Neuronal stem cell (in vitro differentiated cells): ENCODE results near the gene FAM174C.
A peak's percentile ranks its signal among the peaks of the same experiment; 100 is the strongest.

Experiments
- DNase-seq: peaks from one replicate; pipeline ENCODE4 v3.0.0-alpha.2; 2013; ENCODE audit warnings: low spot score
- H2AFZ ChIP-seq: one replicate; pipeline ENCODE4 v1.6.1; 2013; ENCODE audit warnings: mild to moderate bottlenecking, low read length, inconsistent platforms
- H2AK5ac ChIP-seq: 2 replicates; pipeline ENCODE4 v1.6.1; 2013; ENCODE audit warnings: low read depth, mild to moderate bottlenecking, inconsistent platforms, low read length, moderate library complexity, mixed read lengths
- H2BK120ac ChIP-seq: 2 replicates; pipeline ENCODE4 v1.6.1; 2013; ENCODE audit warnings: low read depth, mild to moderate bottlenecking, inconsistent platforms, low read length, moderate library complexity, mixed read lengths
- H2BK12ac ChIP-seq: one replicate; pipeline ENCODE4 v1.6.1; 2013; ENCODE audit warnings: low read length, inconsistent platforms
- H2BK15ac ChIP-seq: 2 replicates; pipeline ENCODE4 v1.6.1; 2013; ENCODE audit warnings: mild to moderate bottlenecking, low read length, inconsistent platforms, mixed read lengths
- H2BK5ac ChIP-seq: one replicate; pipeline ENCODE4 v1.6.1; 2013; ENCODE audit warnings: inconsistent platforms, mild to moderate bottlenecking, low read length, moderate library complexity
- H3K14ac ChIP-seq: one replicate; pipeline ENCODE4 v1.6.1; 2013; ENCODE audit warnings: low read length, inconsistent platforms
- H3K18ac ChIP-seq: 2 replicates; pipeline ENCODE4 v1.6.1; 2013; ENCODE audit warnings: low read length, inconsistent platforms
- H3K23ac ChIP-seq: 2 replicates; pipeline ENCODE4 v1.6.1; 2013; ENCODE audit warnings: low read depth, mild to moderate bottlenecking, mixed read lengths, low read length, inconsistent platforms; ENCODE audit not compliant: poor library complexity
- H3K27ac ChIP-seq: replicated peaks from 3 replicates; pipeline ENCODE4 v1.5.1; 2013; ENCODE audit warnings: low read length, inconsistent platforms
- H3K27me3 ChIP-seq, 3 experiments: 2 replicates each; pipeline ENCODE4 v1.6.1; 2013; ENCODE audit warnings: low read length in 3 of 3, mild to moderate bottlenecking in 2 of 3, inconsistent platforms in 1 of 3, low read depth in 1 of 3, mixed read lengths in 1 of 3, moderate library complexity in 1 of 3; ENCODE audit not compliant: control insufficient read depth in 3 of 3, insufficient read depth in 3 of 3
- H3K36me3 ChIP-seq, 2 donors: replicated peaks in 1 of 2; 2 replicates each; pipeline ENCODE4 v1.6.1; 2013; ENCODE audit warnings: low read length in 2 of 2; ENCODE audit not compliant: control insufficient read depth in 2 of 2, insufficient read depth in 2 of 2
- H3K4ac ChIP-seq: 2 replicates; pipeline ENCODE4 v1.6.1; 2013; ENCODE audit warnings: inconsistent platforms, mild to moderate bottlenecking, low read length, moderate library complexity
- H3K4me1 ChIP-seq, 2 donors: 1 replicate in 1 of 2; 2 replicates in 1 of 2; pipeline ENCODE4 v1.6.1; 2013; ENCODE audit warnings: low read length in 2 of 2, low read depth in 1 of 2; ENCODE audit not compliant: control insufficient read depth in 2 of 2, insufficient read depth in 1 of 2
- H3K4me2 ChIP-seq: one replicate; pipeline ENCODE4 v1.6.1; 2013; ENCODE audit warnings: mild to moderate bottlenecking, low read length, inconsistent platforms; ENCODE audit not compliant: insufficient read depth, poor library complexity, severe bottlenecking
- H3K4me3 ChIP-seq, 2 donors: 2 replicates each; pipeline ENCODE4 v1.5.1; 2013; ENCODE audit warnings: low read length in 2 of 2, mild to moderate bottlenecking in 2 of 2, inconsistent platforms in 1 of 2, moderate library complexity in 1 of 2
- H3K79me1 ChIP-seq: one replicate; pipeline ENCODE4 v1.6.1; 2013; ENCODE audit warnings: low read depth, mild to moderate bottlenecking, inconsistent platforms, low read length, moderate library complexity
- H3K9ac ChIP-seq: one replicate; pipeline ENCODE4 v1.6.1; 2013; ENCODE audit warnings: mild to moderate bottlenecking, low read depth, low read length, inconsistent platforms; ENCODE audit not compliant: poor library complexity
- H3K9me3 ChIP-seq, 2 donors: replicated peaks in 1 of 2; 2 replicates each; pipeline versions ENCODE3 to v1.6.1; 2013; ENCODE audit warnings: low read length in 2 of 2, mild to moderate bottlenecking in 2 of 2, inconsistent platforms in 1 of 2, low read depth in 1 of 2, mixed read lengths in 1 of 2, moderate library complexity in 1 of 2; ENCODE audit not compliant: control insufficient read depth in 2 of 2, insufficient read depth in 1 of 2
- H4K8ac ChIP-seq: one replicate; pipeline ENCODE4 v1.6.1; 2013; ENCODE audit warnings: low read depth, mild to moderate bottlenecking, inconsistent platforms, low read length, moderate library complexity
- H4K91ac ChIP-seq: one replicate; pipeline ENCODE4 v1.6.1; 2013; ENCODE audit warnings: low read length, low read depth, mild to moderate bottlenecking, inconsistent platforms; ENCODE audit not compliant: poor library complexity
- WGBS, 2 donors: extraction: QIAGEN DNeasy Blood & Tissue Kit; methylation state at CpG; one replicate each; pipeline ENCODE4 v1.1.7; 2013; ENCODE audit warnings: missing lambda C conversion rate in 2 of 2, mixed read lengths in 1 of 2; ENCODE audit not compliant: insufficient read length in 2 of 2, insufficient replicate concordance in 1 of 2; ENCODE audit errors: extremely low coverage in 2 of 2; 5-methylcytosine and 5-hydroxymethylcytosine counted together

FAM174C gene

DNA sequence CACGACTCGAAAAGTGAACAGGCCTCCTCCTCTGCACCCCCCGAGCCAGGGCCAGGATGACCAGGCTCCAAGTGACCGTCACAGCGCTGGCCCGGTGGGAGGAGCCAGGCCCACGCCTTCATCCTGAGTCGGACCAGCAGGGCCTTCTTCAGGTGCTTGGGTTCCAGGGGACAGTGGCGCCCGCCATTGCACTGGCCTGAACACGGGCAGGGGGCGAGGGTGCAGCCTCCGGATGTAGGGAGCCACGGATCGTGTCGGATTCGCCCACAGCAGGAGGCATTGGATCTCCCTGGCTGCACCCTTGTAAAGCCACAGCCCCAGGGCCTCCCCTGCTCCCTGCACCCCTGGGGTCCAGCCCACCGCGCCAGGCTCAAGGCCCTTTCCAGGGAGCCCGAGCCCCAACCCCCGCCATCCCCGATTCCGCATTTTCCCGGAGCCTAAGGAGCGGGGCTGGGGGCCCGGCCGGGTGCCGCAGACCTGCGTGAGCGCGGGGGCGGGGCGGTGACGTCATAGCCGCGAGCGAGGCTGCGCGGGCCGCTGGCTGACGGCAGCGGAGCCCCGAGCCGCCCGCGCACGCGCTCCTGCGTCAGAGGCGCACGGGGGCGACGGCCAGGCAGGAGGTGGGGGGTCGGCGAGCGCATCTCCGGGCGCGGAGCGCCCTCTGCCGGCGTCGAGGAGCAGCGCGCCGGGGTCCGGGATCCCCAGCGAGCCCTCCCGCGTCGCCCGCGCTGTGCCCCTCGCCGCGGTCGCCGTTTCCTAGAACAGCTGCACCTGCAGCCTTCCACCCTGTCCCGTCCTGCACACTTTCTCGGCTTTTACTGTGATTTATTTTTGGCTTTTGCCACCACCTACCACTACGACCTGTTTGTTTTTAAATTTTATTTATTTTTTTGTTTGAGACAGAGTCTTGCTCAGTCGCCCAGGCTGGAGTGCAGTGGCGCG lies 35.3 kb upstream of the FAM174C start:
- H2BK15ac ChIP-seq: peak overlapping the region; percentile 99
- peak overlapping the region; percentile 98 for H3K18ac ChIP-seq
- peak overlapping the region; percentile 89 for H3K14ac ChIP-seq
- H2BK120ac ChIP-seq: peak overlapping the region; percentile 97
- H2AFZ ChIP-seq: peak overlapping the region; percentile 58
- peak overlapping the region; percentile 97 for H2BK12ac ChIP-seq
- peak overlapping the region; percentile 92 for H4K8ac ChIP-seq
- H3K36me3 ChIP-seq: peaks cover 10 to 19% of the 10 kb centered on the region in 2 donors
- peak overlapping the region; percentile 95 for H3K4ac ChIP-seq
- H2AK5ac ChIP-seq: peak overlapping the region; percentile 100
- peak overlapping the region; percentile 26 to 70 for H3K4me3 ChIP-seq
- peak overlapping the region; percentile 96 for H3K9ac ChIP-seq
- no peaks in the 10 kb centered on the region for H3K27me3 ChIP-seq
- no peaks in the 10 kb centered on the region for H3K9me3 ChIP-seq
- peak overlapping the region; percentile 69 for H3K4me2 ChIP-seq
- DNase-seq: peak; percentile 94
- H3K4me1 ChIP-seq: peaks cover 29 to 36% of the 10 kb centered on the region in 2 donors
- H4K91ac ChIP-seq: peak overlapping the region; percentile 85
- H3K79me1 ChIP-seq: peaks cover 28% of the 10 kb centered on the region
- peak overlapping the region; percentile 91 for H3K23ac ChIP-seq
- WGBS, 2 donors: no CpG with 5 or more reads among the region's 84 CpGs
- H3K27ac ChIP-seq: no peak overlapping the region
- H2BK5ac ChIP-seq: peak overlapping the region; percentile 95

- no peak overlapping the region for H2BK15ac ChIP-seq
- H3K4me1 ChIP-seq: peaks cover 29 to 37% of the 10 kb centered on the region in 2 donors
- H3K9me3 ChIP-seq: no peaks in the 10 kb centered on the region
- H3K4ac ChIP-seq: no peak overlapping the region
- no peak overlapping the region for H4K91ac ChIP-seq
- no peak overlapping the region for H4K8ac ChIP-seq
- H3K4me2 ChIP-seq: no peak overlapping the region
- H2AK5ac ChIP-seq: peak overlapping the region; percentile 90
- peak overlapping the region; percentile 44 for H3K9ac ChIP-seq
- no CpG with 5 or more reads among the region's 15 CpGs for WGBS, 2 donors
- peak overlapping the region; percentile 84 for H2BK12ac ChIP-seq
- peak overlapping the region in 1 of 2 donors; percentile 63 for H3K4me3 ChIP-seq
- H3K18ac ChIP-seq: no peak overlapping the region
- no peak overlapping the region for H3K23ac ChIP-seq
- no peaks in the 10 kb centered on the region for H3K27me3 ChIP-seq
- peaks cover 21% of the 10 kb centered on the region for H3K79me1 ChIP-seq
- H3K27ac ChIP-seq: no peak overlapping the region
- H2BK120ac ChIP-seq: no peak overlapping the region
- DNase-seq: no peak
- no peak overlapping the region for H2BK5ac ChIP-seq
- peaks cover 1 to 10% of the 10 kb centered on the region in 2 donors for H3K36me3 ChIP-seq
- H3K14ac ChIP-seq: no peak overlapping the region
- H2AFZ ChIP-seq: peak overlapping the region; percentile 89
Observed at GRCh38 chr19:1240925-1241324, 34.4 kb upstream of the FAM174C start.

- H2BK5ac ChIP-seq: peak within 1 kb of the TSS; percentile 54
- peak within 1 kb of the TSS; percentile 97 for H3K18ac ChIP-seq
- no peaks in the 10 kb centered on the region for H3K27me3 ChIP-seq
- H3K79me1 ChIP-seq: peaks cover 17% of the 10 kb centered on the region
- H3K36me3 ChIP-seq: peaks cover 0 to 8% of the 10 kb centered on the region in 2 donors
- peak within 1 kb of the TSS; percentile 71 for H3K14ac ChIP-seq
- H3K9me3 ChIP-seq: no peaks in the 10 kb centered on the region
- peak within 1 kb of the TSS; percentile 96 for H2BK15ac ChIP-seq
- peak within 1 kb of the TSS; percentile 89 for H2AFZ ChIP-seq
- H3K23ac ChIP-seq: peak within 1 kb of the TSS; percentile 92
- H4K8ac ChIP-seq: peak within 1 kb of the TSS; percentile 65
- peak within 1 kb of the TSS; percentile 84 for H2BK12ac ChIP-seq
- peak within 1 kb of the TSS; percentile 68 for H3K4me2 ChIP-seq
- peak; percentile 87 for DNase-seq
- H2BK120ac ChIP-seq: no peak within 1 kb of the TSS
- no peak within 1 kb of the TSS for H4K91ac ChIP-seq
- peak within 1 kb of the TSS; percentile 98 for H2AK5ac ChIP-seq
- H3K9ac ChIP-seq: peak within 1 kb of the TSS; percentile 99
- peak within 1 kb of the TSS; percentile 38 for H3K4ac ChIP-seq
- no CpG with 5 or more reads among the region's 79 CpGs for WGBS, 2 donors
- peaks cover 29 to 37% of the 10 kb centered on the region in 2 donors for H3K4me1 ChIP-seq
- H3K27ac ChIP-seq: no peak within 1 kb of the TSS
- peak within 1 kb of the TSS; percentile 63 to 92 for H3K4me3 ChIP-seq
Observed at GRCh38 chr19:1241417-1242095, 33.8 kb upstream of the FAM174C start, which contains the start of gene ATP5F1D. TSS of gene ATP5F1D (plus strand) at chr19:1241751. CDS start at chr19:1241851, 100 bp downstream.
